Stimulated activated CD4-positive, alpha-beta T cell treated with anti-CD3 and anti-CD28 coated beads, Interleukin-4, amount 100 ng/mL, for 1 hour (primary cell): ENCODE results near the gene NCK2.
"Not testable (repeated sequence)": the region's sequence is repeated elsewhere in the genome, so short reads cannot be mapped to it uniquely, and the experiment has no call there.

Experiments
- DNase-seq: peaks from one replicate; pipeline ENCODE4 v3.0.0-alpha.2; 2020

Gene NCK2

GRCh38 chr2:105737980-105738657, 6.6 kb upstream of the NCK2 start:
- no peak for DNase-seq

GRCh38 chr2:105738658-105739241, 6.0 kb upstream of the NCK2 start:
- DNase-seq = no peak

GRCh38 chr2:105739426-105739825, 5.3 kb upstream of the NCK2 start:
- no peak for DNase-seq

- DNase-seq = no peak
Observed at GRCh38 chr2:105739944-105740530, 4.7 kb upstream of the NCK2 start.

- DNase-seq = no peak
Observed at GRCh38 chr2:105741174-105741573, 3.5 kb upstream of the NCK2 start.

GRCh38 chr2:105741617-105742016, 3.1 kb upstream of the NCK2 start:
- no peak for DNase-seq

GRCh38 chr2:105744091-105744908, 412 bp upstream of the NCK2 start:
- DNase-seq = peak; percentile 77

- peak; percentile 94 for DNase-seq
Observed at GRCh38 chr2:105746177-105747080, 1.7 kb downstream of the NCK2 start.

- no peak for DNase-seq
Observed at GRCh38 chr2:105747254-105747894, 2.7 kb downstream of the NCK2 start.

- DNase-seq = no peak
Observed at GRCh38 chr2:105747991-105748390, 3.3 kb downstream of the NCK2 start.

GRCh38 chr2:105748566-105748965, 3.9 kb downstream of the NCK2 start:
- no peak for DNase-seq

GRCh38 chr2:105749583-105750400, 5.1 kb downstream of the NCK2 start:
- DNase-seq = peak; percentile 48

- DNase-seq = no peak
Observed at GRCh38 chr2:105750735-105751134, 6.0 kb downstream of the NCK2 start.

- no peak for DNase-seq
Observed at GRCh38 chr2:105751272-105751671, 6.6 kb downstream of the NCK2 start.

GRCh38 chr2:105752691-105753358, 8.1 kb downstream of the NCK2 start:
- DNase-seq = no peak

GRCh38 chr2:105753380-105753779, 8.7 kb downstream of the NCK2 start:
- DNase-seq = no peak

- peak; percentile 36 for DNase-seq
Observed at GRCh38 chr2:105754011-105754410, 9.3 kb downstream of the NCK2 start.

- DNase-seq = no peak
Observed at GRCh38 chr2:105754994-105755393, 10.3 kb downstream of the NCK2 start.

GRCh38 chr2:105755895-105756294, 11.2 kb downstream of the NCK2 start:
- no peak for DNase-seq

- no peak for DNase-seq
Observed at GRCh38 chr2:105756435-105756834, 11.7 kb downstream of the NCK2 start.

GRCh38 chr2:105756865-105757264, 12.2 kb downstream of the NCK2 start:
- not testable (repeated sequence) for DNase-seq
